GM18505 (cell line): Measurements from ENCODE around the gene DGKA.
"Not testable (repeated sequence)": the region's sequence is repeated elsewhere in the genome, so short reads cannot be mapped to it uniquely, and the experiment has no call there.

Experiments used
- ATAC-seq: cut with Tn5 transposase; IDR thresholded peaks from one replicate; pipeline ENCODE4 v1.9.1; 2021; ENCODE audit not compliant: unreplicated experiment
- POLR2A ChIP-seq: IDR thresholded peaks from 4 replicates; pipeline ENCODE4 v1.6.1; 2011; ENCODE audit warnings: borderline replicate concordance; ENCODE audit not compliant: insufficient read depth, insufficient read length; ENCODE audit errors: extremely low read depth

DGKA gene

GRCh38 chr12:55984861-55985260 is 53.9 kb downstream of the DGKA start:
- TF ChIP-seq POLR2A: no peak

GRCh38 chr12:55985341-55985740 is 54.4 kb downstream of the DGKA start:
- TF ChIP-seq POLR2A: no peak
- no peak for ATAC-seq

More at GRCh38 chr12:55984861-55985260, 53.9 kb downstream of the DGKA start:
- ATAC-seq: no peak

GRCh38 chr12:55985976-55986375 is 55.0 kb downstream of the DGKA start:
- not testable (repeated sequence) for ATAC-seq

GRCh38 chr12:55991110-55991509 is 60.1 kb downstream of the DGKA start:
- ATAC-seq: no peak
- TF ChIP-seq POLR2A: no peak

GRCh38 chr12:55993230-55993853 is 62.4 kb downstream of the DGKA start:
- ATAC-seq: no peak
- TF ChIP-seq POLR2A: no peak

GRCh38 chr12:55995366-55995765 is 64.4 kb downstream of the DGKA start:
- TF ChIP-seq POLR2A: no peak
- no peak for ATAC-seq

- ATAC-seq: no peak
- TF ChIP-seq POLR2A: no peak
These were observed 65.3 kb downstream of the DGKA start for GRCh38 chr12:55996201-55996714.

- peak; percentile 80 for TF ChIP-seq POLR2A
- peak; percentile 98 for ATAC-seq
These were observed 66.0 kb downstream of the DGKA start, which contains the start of gene SUOX for GRCh38 chr12:55996715-55997534. SUOX (plus strand) TSS chr12:55997276; CDS start chr12:56002222, 4,946 bp downstream.

- ATAC-seq: no peak
- no peak for TF ChIP-seq POLR2A
These were observed 66.5 kb downstream of the DGKA start for GRCh38 chr12:55997535-55997859.

- ATAC-seq: not testable (repeated sequence)
These were observed 68.6 kb downstream of the DGKA start for GRCh38 chr12:55999522-55999921.

GRCh38 chr12:55999999-56000540 is 69.1 kb downstream of the DGKA start:
- ATAC-seq: not testable (repeated sequence)

- no peak for TF ChIP-seq POLR2A
- ATAC-seq: no peak
These were observed 70.6 kb downstream of the DGKA start for GRCh38 chr12:56001487-56002100.

- ATAC-seq: not testable (repeated sequence)
These were observed 72.4 kb downstream of the DGKA start for GRCh38 chr12:56003376-56003775.
